Nephron progenitor cell (in vitro differentiated cells): Measurements from ENCODE around the gene ZNF710.
"Not testable (repeated sequence)": the region's sequence is repeated elsewhere in the genome, so short reads cannot be mapped to it uniquely, and the experiment has no call there.

Experiments used
- DNase-seq: peaks from one replicate; pipeline ENCODE4 v3.0.0; 2021
- H3K27ac Mint-ChIP-seq: 2 replicates; pipeline ENCODE4 v1.8.0; 2021; ENCODE audit warnings: mild to moderate bottlenecking, moderate library complexity, mixed read lengths
- H3K27me3 Mint-ChIP-seq: 2 replicates; pipeline ENCODE4 v1.8.0; 2021; ENCODE audit warnings: mild to moderate bottlenecking, low read depth, mixed read lengths; ENCODE audit not compliant: poor library complexity
- H3K36me3 Mint-ChIP-seq: 2 replicates; pipeline ENCODE4 v1.8.0; 2021; ENCODE audit warnings: low read depth, mixed read lengths
- H3K4me1 Mint-ChIP-seq: 2 replicates; pipeline ENCODE4 v1.8.0; 2021; ENCODE audit warnings: mixed read lengths
- H3K4me3 Mint-ChIP-seq: 2 replicates; pipeline ENCODE4 v1.8.0; 2021; ENCODE audit warnings: mild to moderate bottlenecking, moderate library complexity, mixed read lengths
- H3K9me3 Mint-ChIP-seq: 2 replicates; pipeline ENCODE4 v1.8.0; 2021; ENCODE audit warnings: mild to moderate bottlenecking, moderate library complexity, mixed read lengths
- TF ChIP-seq, protein P1 (sequence below): fragments of 200-600 bp; sonication (generic); IDR thresholded peaks from 2 replicates; pipeline ENCODE4 v1.5.0; 2021; ENCODE audit warnings: antibody characterized with exemption

Gene ZNF710

GRCh38 chr15:90106522-90107117 lies 105.5 kb downstream of the ZNF710 start:
- Mint-ChIP-seq H3K27me3 (peaks cover 30% of the 10 kb centered on the region), H3K9me3 (no peaks in the 10 kb centered on the region), H3K4me3 (peak overlapping the region; percentile 46), H3K4me1 (peaks cover 42% of the 10 kb centered on the region), H3K36me3 (no peaks in the 10 kb centered on the region), H3K27ac (peak overlapping the region; percentile 50)
- TF ChIP-seq, protein P1, sequence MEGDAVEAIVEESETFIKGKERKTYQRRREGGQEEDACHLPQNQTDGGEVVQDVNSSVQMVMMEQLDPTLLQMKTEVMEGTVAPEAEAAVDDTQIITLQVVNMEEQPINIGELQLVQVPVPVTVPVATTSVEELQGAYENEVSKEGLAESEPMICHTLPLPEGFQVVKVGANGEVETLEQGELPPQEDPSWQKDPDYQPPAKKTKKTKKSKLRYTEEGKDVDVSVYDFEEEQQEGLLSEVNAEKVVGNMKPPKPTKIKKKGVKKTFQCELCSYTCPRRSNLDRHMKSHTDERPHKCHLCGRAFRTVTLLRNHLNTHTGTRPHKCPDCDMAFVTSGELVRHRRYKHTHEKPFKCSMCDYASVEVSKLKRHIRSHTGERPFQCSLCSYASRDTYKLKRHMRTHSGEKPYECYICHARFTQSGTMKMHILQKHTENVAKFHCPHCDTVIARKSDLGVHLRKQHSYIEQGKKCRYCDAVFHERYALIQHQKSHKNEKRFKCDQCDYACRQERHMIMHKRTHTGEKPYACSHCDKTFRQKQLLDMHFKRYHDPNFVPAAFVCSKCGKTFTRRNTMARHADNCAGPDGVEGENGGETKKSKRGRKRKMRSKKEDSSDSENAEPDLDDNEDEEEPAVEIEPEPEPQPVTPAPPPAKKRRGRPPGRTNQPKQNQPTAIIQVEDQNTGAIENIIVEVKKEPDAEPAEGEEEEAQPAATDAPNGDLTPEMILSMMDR, result no peak
- DNase-seq, result peak; percentile 34

DNA sequence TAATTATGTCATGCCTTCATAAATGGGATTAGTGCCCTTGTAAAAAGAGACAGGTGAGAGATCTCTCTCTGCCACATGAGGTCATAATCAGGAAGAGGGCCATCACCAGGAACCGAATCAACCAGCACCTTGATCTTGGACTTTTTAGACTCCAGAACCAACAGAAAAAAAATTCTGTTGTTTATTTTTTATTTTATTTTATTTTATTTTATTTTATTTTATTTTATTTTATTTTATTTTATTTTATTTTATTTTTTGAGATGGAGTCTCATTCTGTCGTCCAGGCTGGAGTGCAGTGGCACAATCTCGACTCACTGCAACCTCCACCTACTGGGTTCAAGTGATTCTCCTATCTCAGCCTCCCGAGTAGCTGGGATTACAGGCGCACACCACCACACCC lies 106.9 kb downstream of the ZNF710 start:
- not testable (repeated sequence) for H3K27ac Mint-ChIP-seq, H3K4me3 Mint-ChIP-seq

GRCh38 chr15:90109163-90109751 lies 108.1 kb downstream of the ZNF710 start:
- not testable (repeated sequence) for H3K27ac Mint-ChIP-seq, H3K9me3 Mint-ChIP-seq, DNase-seq, H3K36me3 Mint-ChIP-seq, H3K4me3 Mint-ChIP-seq
- Mint-ChIP-seq H3K4me1 (peaks cover 25% of the 10 kb centered on the region), H3K27me3 (peaks cover 16% of the 10 kb centered on the region)

More for the DNA sequence above, 106.9 kb downstream of the ZNF710 start:
- not testable (repeated sequence) for H3K9me3 Mint-ChIP-seq, DNase-seq, H3K36me3 Mint-ChIP-seq
- H3K4me1 Mint-ChIP-seq, result peaks cover 37% of the 10 kb centered on the region
- peaks cover 26% of the 10 kb centered on the region for H3K27me3 Mint-ChIP-seq

DNA sequence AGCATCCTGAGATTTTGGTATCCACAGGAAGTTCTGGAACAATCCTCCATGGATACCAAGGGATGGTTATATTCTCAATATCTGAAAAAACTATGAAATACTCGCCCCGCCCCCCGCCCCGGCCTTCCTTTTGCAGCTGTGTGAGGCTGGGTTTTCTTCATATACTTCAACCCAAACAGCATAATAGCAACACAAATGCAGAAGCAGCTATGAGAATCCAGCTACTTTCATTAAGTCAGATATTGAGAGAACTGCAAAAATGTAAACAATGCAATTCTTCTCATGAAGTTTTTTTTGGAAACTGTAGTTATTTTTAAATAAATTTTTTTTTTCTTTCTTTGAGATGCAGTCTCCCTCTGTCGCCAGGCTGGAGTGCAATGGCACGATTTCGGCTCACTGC lies 112.0 kb downstream of the ZNF710 start:
- H3K4me3 Mint-ChIP-seq, result no peak overlapping the region
- no peak overlapping the region for H3K27ac Mint-ChIP-seq
- H3K4me1 Mint-ChIP-seq, result no peaks in the 10 kb centered on the region
- no peak for DNase-seq
- H3K27me3 Mint-ChIP-seq, result peaks cover 7% of the 10 kb centered on the region
- TF ChIP-seq, protein P1, result no peak
- peaks cover 22% of the 10 kb centered on the region for H3K9me3 Mint-ChIP-seq
- H3K36me3 Mint-ChIP-seq, result no peaks in the 10 kb centered on the region

DNA sequence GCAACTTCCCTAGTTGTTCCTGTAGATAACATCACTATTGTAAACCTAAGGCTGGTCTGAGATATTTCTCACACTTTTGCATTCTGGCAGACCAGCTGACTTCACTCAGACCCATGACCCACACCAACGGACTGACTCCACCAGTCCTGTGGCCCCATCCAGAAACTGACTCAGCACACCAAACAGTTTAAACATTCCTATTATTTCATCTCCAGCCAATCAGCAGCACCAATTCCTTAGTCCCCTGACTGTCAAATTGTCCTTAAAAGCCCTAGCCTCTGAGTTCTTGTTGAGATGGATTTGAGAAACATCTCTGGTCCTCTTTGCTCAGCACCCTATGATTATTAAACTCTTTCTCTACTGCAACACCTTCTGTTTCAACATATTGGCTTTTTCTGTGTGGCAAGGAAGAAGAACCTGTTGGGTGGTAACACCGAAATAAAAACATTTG lies 113.4 kb downstream of the ZNF710 start:
- H3K27ac Mint-ChIP-seq, result no peak overlapping the region
- TF ChIP-seq, protein P1, result no peak
- H3K27me3 Mint-ChIP-seq, result peaks cover 12% of the 10 kb centered on the region
- no peak overlapping the region for H3K4me3 Mint-ChIP-seq
- H3K36me3 Mint-ChIP-seq, result no peaks in the 10 kb centered on the region
- H3K9me3 Mint-ChIP-seq, result peaks cover 22% of the 10 kb centered on the region
- H3K4me1 Mint-ChIP-seq, result no peaks in the 10 kb centered on the region
- DNase-seq, result no peak

GRCh38 chr15:90115783-90116182 lies 114.7 kb downstream of the ZNF710 start:
- H3K27ac Mint-ChIP-seq, result no peak overlapping the region
- peaks cover 12% of the 10 kb centered on the region for H3K27me3 Mint-ChIP-seq
- TF ChIP-seq, protein P1, result no peak
- H3K4me1 Mint-ChIP-seq, result no peaks in the 10 kb centered on the region
- no peak for DNase-seq
- no peaks in the 10 kb centered on the region for H3K36me3 Mint-ChIP-seq
- peaks cover 22% of the 10 kb centered on the region for H3K9me3 Mint-ChIP-seq
- H3K4me3 Mint-ChIP-seq, result no peak overlapping the region

DNA sequence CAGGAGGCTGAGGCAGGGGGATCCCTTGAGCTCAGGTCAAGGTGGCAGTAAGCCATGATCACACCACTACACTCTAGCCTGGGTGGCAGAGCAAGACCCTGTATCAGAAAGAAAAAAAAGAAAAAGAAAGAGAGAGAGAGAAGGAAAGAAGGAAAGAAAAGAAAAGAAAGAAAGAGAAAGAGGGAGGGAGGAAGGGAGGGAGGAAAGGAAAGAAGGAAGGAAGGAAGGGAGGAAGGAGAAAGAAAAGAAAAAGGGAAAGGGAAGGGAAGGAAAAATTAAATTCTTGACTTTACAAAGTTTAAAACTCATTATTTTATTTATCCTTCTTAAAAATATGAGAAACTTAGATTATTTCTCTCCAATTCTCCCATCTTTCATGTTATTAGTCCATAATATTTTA lies 118.2 kb downstream of the ZNF710 start:
- no peak overlapping the region for H3K27ac Mint-ChIP-seq
- H3K4me1 Mint-ChIP-seq, result no peaks in the 10 kb centered on the region
- no peak overlapping the region for H3K4me3 Mint-ChIP-seq
- TF ChIP-seq, protein P1, result no peak
- H3K27me3 Mint-ChIP-seq, result peaks cover 12% of the 10 kb centered on the region
- no peaks in the 10 kb centered on the region for H3K36me3 Mint-ChIP-seq
- peaks cover 14% of the 10 kb centered on the region for H3K9me3 Mint-ChIP-seq
- no peak for DNase-seq
